HEK293 (cell line): ENCODE measurements around the gene AFG1L.

ENCODE experiments used
- GLI2 ChIP-seq: fragments of 450-650 bp; formaldehyde crosslinking; IDR thresholded peaks from 2 replicates; pipeline ENCODE4; 2017; ENCODE audit warnings: missing biosample characterization, missing genetic modification characterization, low read depth, borderline replicate concordance
- GLIS1 ChIP-seq: fragments of 450-650 bp; formaldehyde crosslinking; IDR thresholded peaks from 2 replicates; pipeline ENCODE4 v1.5.1; 2016; ENCODE audit warnings: missing biosample characterization, missing genetic modification characterization
- KLF7 ChIP-seq: fragments of 450-650 bp; formaldehyde crosslinking; IDR thresholded peaks from 2 replicates; pipeline ENCODE4 v1.5.1; 2016; ENCODE audit warnings: missing biosample characterization, missing genetic modification characterization, borderline replicate concordance
- PRDM1 ChIP-seq: fragments of 450-650 bp; formaldehyde crosslinking; IDR thresholded peaks from 2 replicates; pipeline ENCODE4; 2016; ENCODE audit warnings: missing biosample characterization, missing genetic modification characterization
- SP7 ChIP-seq: fragments of 450-650 bp; formaldehyde crosslinking; IDR thresholded peaks from 2 replicates; pipeline ENCODE4 v1.5.1; 2016; ENCODE audit warnings: missing biosample characterization, missing genetic modification characterization
- TCF7L2 ChIP-seq: IDR thresholded peaks from 2 replicates; pipeline ENCODE4 v1.6.1; 2011; ENCODE audit warnings: low read depth, mild to moderate bottlenecking, inconsistent platforms, low read length, moderate library complexity, borderline replicate concordance
- ZFP69B ChIP-seq: fragments of 450-650 bp; formaldehyde crosslinking; IDR thresholded peaks from 2 replicates; pipeline ENCODE4 v1.5.1; 2016; ENCODE audit warnings: missing biosample characterization, missing genetic modification characterization
- ZNF146 ChIP-seq: fragments of 450-650 bp; formaldehyde crosslinking; IDR thresholded peaks from 2 replicates; pipeline ENCODE4 v1.5.1; 2016; ENCODE audit warnings: missing biosample characterization, missing genetic modification characterization
- ZNF184 ChIP-seq: fragments of 450-650 bp; IDR thresholded peaks from 2 replicates; pipeline ENCODE4 v1.5.1; 2018; ENCODE audit warnings: missing biosample characterization, mild to moderate bottlenecking, missing genetic modification characterization
- ZNF2 ChIP-seq: fragments of 450-650 bp; formaldehyde crosslinking; IDR thresholded peaks from 2 replicates; pipeline ENCODE4 v1.5.1; 2016; ENCODE audit warnings: missing biosample characterization, missing genetic modification characterization
- ZNF37A ChIP-seq: fragments of 450-650 bp; IDR thresholded peaks from 2 replicates; pipeline ENCODE4 v1.5.1; 2018; ENCODE audit warnings: missing biosample characterization, missing genetic modification characterization
- ZNF561 ChIP-seq: fragments of 450-650 bp; IDR thresholded peaks from 2 replicates; pipeline ENCODE4 v1.5.1; 2018; ENCODE audit warnings: missing biosample characterization, missing genetic modification characterization, borderline replicate concordance
- ZNF747 ChIP-seq: fragments of 450-650 bp; formaldehyde crosslinking; IDR thresholded peaks from 2 replicates; pipeline ENCODE4 v1.5.1; 2016; ENCODE audit warnings: missing biosample characterization, missing genetic modification characterization
- ZNF830 ChIP-seq: fragments of 450-650 bp; IDR thresholded peaks from 2 replicates; pipeline ENCODE4 v1.5.0; 2018; ENCODE audit warnings: missing biosample characterization, missing genetic modification characterization, low read depth, mild to moderate bottlenecking, moderate library complexity
- TF ChIP-seq, protein P1 (sequence below): fragments of 450-650 bp; formaldehyde crosslinking; conservative IDR thresholded peaks from 2 replicates; pipeline ENCODE4 v1.5.1; 2016; ENCODE audit warnings: low read depth, missing biosample characterization, missing genetic modification characterization
- TF ChIP-seq, protein P2 (sequence below): fragments of 450-650 bp; formaldehyde crosslinking; IDR thresholded peaks from 2 replicates; pipeline ENCODE4 v1.5.1; 2016; ENCODE audit warnings: missing biosample characterization, missing genetic modification characterization
- TF ChIP-seq, protein P3 (sequence below): fragments of 450-650 bp; formaldehyde crosslinking; IDR thresholded peaks from 2 replicates; pipeline ENCODE4 v1.5.1; 2016; ENCODE audit warnings: missing biosample characterization, missing genetic modification characterization
- TF ChIP-seq, protein P4 (sequence below): fragments of 450-650 bp; formaldehyde crosslinking; IDR thresholded peaks from 2 replicates; pipeline ENCODE4 v1.5.1; 2017; ENCODE audit warnings: missing biosample characterization, missing genetic modification characterization
- TF ChIP-seq, protein P5 (sequence below): fragments of 450-650 bp; formaldehyde crosslinking; IDR thresholded peaks from 2 replicates; pipeline ENCODE4 v1.5.1; 2016; ENCODE audit warnings: missing biosample characterization, missing genetic modification characterization
- TF ChIP-seq, protein P6 (sequence below): fragments of 450-650 bp; formaldehyde crosslinking; optimal IDR thresholded peaks from 2 replicates; pipeline ENCODE3; 2016; ENCODE audit warnings: missing biosample characterization, mild to moderate bottlenecking, missing genetic modification characterization
- TF ChIP-seq, protein P7 (sequence below): fragments of 450-650 bp; formaldehyde crosslinking; IDR thresholded peaks from 2 replicates; pipeline ENCODE4 v1.5.1; 2016; ENCODE audit warnings: missing biosample characterization, missing genetic modification characterization

Gene AFG1L

DNA sequence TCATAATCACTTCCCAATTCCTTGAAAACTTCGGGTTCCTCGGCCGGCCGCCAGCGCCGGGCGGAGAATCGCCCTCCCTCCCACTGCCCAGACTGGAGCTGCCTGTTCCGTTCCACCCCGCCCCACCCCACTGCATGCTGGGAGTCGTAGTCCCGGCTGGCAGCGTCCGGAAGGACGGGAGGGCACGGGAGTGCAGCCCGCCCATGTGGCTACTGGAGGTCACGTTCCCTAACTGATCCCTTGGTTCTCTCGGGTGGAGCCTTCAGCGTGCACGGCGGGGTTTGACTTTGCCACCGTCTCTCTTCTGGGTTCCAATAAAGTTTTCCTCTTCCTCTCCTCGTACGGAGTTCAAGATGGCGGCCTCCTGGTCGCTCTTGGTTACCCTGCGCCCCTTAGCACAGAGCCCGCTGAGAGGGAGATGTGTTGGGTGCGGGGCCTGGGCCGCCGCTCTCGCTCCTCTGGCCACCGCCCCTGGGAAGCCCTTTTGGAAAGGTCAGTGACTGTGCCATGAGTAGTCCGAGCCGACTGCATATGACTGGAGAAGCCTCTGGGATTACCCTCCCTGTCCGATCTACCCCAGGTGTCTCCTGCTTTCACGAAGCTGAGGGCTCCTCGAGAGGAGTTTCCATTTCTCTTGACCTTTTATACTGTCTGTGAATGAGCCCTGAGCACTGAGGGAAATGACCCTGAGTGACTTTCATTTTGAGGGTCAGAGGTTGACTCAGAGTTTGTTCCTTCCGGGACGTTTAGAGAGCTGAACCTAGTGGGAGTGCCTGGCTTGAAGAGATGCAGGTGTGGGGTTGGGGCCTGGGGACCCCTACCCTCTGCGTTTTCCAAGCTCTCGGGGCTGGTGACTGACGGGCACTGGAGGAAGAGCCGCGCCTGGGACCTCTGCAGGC, at the start of gene AFG1L (continued):
- TF ChIP-seq ZNF561 (tag by site-specific recombination) (peak; percentile 45), GLIS1 (peak; percentile 28; the same call in 1 of the 2 replicates), ZNF184 (tag by site-specific recombination) (no peak), KLF7 (tag by site-specific recombination) (no peak), ZNF146 (no peak), PRDM1 (tag by site-specific recombination) (peak; percentile 57; the same call in 1 of the 2 replicates), TCF7L2 (0 out of 2 replicates have a peak, but pooled peaks have one; percentile 60), ZNF830 (tag by site-specific recombination) (no peak), GLI2 (tag by site-specific recombination) (no peak), ZFP69B (tag by site-specific recombination) (peak; percentile 39; the same call in 1 of the 2 replicates), ZNF747 (no peak), ZNF2 (tag by site-specific recombination) (peak; percentile 57; the same call in 1 of the 2 replicates), SP7 (peak; percentile 75), ZNF37A (tag by site-specific recombination) (no peak)
- TF ChIP-seq, protein P1, sequence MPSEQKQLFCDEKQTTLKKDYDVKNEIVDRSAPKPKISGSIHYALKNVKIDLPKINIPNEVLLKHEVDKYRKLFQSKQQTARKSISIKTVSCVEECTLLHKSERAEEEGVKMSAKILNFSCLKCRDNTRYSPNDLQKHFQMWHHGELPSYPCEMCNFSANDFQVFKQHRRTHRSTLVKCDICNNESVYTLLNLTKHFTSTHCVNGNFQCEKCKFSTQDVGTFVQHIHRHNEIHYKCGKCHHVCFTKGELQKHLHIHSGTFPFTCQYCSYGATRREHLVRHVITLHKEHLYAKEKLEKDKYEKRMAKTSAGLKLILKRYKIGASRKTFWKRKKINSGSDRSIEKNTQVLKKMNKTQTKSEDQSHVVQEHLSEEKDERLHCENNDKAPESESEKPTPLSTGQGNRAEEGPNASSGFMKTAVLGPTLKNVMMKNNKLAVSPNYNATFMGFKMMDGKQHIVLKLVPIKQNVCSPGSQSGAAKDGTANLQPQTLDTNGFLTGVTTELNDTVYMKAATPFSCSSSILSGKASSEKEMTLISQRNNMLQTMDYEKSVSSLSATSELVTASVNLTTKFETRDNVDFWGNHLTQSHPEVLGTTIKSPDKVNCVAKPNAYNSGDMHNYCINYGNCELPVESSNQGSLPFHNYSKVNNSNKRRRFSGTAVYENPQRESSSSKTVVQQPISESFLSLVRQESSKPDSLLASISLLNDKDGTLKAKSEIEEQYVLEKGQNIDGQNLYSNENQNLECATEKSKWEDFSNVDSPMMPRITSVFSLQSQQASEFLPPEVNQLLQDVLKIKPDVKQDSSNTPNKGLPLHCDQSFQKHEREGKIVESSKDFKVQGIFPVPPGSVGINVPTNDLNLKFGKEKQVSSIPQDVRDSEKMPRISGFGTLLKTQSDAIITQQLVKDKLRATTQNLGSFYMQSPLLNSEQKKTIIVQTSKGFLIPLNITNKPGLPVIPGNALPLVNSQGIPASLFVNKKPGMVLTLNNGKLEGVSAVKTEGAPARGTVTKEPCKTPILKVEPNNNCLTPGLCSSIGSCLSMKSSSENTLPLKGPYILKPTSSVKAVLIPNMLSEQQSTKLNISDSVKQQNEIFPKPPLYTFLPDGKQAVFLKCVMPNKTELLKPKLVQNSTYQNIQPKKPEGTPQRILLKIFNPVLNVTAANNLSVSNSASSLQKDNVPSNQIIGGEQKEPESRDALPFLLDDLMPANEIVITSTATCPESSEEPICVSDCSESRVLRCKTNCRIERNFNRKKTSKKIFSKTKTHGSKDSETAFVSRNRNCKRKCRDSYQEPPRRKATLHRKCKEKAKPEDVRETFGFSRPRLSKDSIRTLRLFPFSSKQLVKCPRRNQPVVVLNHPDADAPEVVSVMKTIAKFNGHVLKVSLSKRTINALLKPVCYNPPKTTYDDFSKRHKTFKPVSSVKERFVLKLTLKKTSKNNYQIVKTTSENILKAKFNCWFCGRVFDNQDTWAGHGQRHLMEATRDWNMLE (tag by site-specific recombination) = no peak; the same call in 1 of the 2 replicates
- TF ChIP-seq, protein P2, sequence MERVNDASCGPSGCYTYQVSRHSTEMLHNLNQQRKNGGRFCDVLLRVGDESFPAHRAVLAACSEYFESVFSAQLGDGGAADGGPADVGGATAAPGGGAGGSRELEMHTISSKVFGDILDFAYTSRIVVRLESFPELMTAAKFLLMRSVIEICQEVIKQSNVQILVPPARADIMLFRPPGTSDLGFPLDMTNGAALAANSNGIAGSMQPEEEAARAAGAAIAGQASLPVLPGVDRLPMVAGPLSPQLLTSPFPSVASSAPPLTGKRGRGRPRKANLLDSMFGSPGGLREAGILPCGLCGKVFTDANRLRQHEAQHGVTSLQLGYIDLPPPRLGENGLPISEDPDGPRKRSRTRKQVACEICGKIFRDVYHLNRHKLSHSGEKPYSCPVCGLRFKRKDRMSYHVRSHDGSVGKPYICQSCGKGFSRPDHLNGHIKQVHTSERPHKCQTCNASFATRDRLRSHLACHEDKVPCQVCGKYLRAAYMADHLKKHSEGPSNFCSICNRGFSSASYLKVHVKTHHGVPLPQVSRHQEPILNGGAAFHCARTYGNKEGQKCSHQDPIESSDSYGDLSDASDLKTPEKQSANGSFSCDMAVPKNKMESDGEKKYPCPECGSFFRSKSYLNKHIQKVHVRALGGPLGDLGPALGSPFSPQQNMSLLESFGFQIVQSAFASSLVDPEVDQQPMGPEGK = peak; percentile 69
- TF ChIP-seq, protein P3, sequence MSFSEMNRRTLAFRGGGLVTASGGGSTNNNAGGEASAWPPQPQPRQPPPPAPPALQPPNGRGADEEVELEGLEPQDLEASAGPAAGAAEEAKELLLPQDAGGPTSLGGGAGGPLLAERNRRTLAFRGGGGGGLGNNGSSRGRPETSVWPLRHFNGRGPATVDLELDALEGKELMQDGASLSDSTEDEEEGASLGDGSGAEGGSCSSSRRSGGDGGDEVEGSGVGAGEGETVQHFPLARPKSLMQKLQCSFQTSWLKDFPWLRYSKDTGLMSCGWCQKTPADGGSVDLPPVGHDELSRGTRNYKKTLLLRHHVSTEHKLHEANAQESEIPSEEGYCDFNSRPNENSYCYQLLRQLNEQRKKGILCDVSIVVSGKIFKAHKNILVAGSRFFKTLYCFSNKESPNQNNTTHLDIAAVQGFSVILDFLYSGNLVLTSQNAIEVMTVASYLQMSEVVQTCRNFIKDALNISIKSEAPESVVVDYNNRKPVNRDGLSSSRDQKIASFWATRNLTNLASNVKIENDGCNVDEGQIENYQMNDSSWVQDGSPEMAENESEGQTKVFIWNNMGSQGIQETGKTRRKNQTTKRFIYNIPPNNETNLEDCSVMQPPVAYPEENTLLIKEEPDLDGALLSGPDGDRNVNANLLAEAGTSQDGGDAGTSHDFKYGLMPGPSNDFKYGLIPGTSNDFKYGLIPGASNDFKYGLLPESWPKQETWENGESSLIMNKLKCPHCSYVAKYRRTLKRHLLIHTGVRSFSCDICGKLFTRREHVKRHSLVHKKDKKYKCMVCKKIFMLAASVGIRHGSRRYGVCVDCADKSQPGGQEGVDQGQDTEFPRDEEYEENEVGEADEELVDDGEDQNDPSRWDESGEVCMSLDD (tag by site-specific recombination) = no peak
- TF ChIP-seq, protein P4, sequence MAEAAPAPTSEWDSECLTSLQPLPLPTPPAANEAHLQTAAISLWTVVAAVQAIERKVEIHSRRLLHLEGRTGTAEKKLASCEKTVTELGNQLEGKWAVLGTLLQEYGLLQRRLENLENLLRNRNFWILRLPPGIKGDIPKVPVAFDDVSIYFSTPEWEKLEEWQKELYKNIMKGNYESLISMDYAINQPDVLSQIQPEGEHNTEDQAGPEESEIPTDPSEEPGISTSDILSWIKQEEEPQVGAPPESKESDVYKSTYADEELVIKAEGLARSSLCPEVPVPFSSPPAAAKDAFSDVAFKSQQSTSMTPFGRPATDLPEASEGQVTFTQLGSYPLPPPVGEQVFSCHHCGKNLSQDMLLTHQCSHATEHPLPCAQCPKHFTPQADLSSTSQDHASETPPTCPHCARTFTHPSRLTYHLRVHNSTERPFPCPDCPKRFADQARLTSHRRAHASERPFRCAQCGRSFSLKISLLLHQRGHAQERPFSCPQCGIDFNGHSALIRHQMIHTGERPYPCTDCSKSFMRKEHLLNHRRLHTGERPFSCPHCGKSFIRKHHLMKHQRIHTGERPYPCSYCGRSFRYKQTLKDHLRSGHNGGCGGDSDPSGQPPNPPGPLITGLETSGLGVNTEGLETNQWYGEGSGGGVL (tag by site-specific recombination) = peak; percentile 47
- TF ChIP-seq, protein P5, sequence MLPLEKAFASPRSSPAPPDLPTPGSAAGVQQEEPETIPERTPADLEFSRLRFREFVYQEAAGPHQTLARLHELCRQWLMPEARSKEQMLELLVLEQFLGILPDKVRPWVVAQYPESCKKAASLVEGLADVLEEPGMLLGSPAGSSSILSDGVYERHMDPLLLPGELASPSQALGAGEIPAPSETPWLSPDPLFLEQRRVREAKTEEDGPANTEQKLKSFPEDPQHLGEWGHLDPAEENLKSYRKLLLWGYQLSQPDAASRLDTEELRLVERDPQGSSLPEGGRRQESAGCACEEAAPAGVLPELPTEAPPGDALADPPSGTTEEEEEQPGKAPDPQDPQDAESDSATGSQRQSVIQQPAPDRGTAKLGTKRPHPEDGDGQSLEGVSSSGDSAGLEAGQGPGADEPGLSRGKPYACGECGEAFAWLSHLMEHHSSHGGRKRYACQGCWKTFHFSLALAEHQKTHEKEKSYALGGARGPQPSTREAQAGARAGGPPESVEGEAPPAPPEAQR (tag by site-specific recombination) = no peak
- TF ChIP-seq, protein P6, sequence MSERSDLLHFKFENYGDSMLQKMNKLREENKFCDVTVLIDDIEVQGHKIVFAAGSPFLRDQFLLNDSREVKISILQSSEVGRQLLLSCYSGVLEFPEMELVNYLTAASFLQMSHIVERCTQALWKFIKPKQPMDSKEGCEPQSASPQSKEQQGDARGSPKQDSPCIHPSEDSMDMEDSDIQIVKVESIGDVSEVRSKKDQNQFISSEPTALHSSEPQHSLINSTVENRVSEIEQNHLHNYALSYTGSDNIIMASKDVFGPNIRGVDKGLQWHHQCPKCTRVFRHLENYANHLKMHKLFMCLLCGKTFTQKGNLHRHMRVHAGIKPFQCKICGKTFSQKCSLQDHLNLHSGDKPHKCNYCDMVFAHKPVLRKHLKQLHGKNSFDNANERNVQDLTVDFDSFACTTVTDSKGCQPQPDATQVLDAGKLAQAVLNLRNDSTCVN (tag by site-specific recombination) = peak; percentile 75
- TF ChIP-seq, protein P7, sequence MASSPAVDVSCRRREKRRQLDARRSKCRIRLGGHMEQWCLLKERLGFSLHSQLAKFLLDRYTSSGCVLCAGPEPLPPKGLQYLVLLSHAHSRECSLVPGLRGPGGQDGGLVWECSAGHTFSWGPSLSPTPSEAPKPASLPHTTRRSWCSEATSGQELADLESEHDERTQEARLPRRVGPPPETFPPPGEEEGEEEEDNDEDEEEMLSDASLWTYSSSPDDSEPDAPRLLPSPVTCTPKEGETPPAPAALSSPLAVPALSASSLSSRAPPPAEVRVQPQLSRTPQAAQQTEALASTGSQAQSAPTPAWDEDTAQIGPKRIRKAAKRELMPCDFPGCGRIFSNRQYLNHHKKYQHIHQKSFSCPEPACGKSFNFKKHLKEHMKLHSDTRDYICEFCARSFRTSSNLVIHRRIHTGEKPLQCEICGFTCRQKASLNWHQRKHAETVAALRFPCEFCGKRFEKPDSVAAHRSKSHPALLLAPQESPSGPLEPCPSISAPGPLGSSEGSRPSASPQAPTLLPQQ = peak; percentile 65; the same call in 1 of the 2 replicates
